Caki2 (cell line): Measurements from ENCODE around the gene BCAS3. TPM values are rescaled to one million over a fixed set of nuclear protein-coding genes. Genes with fewer than 3 reads are reported as not detected.

Experiments
- DNase-seq: peaks from one replicate; pipeline ENCODE4 v3.0.0-alpha.2; 2015; ENCODE audit warnings: low read depth
- in situ Hi-C: cut with HindIII; loops from 2 replicates; pipeline ENCODE4 v1.10.0; 2016; ENCODE audit warnings: low sequenced_read_pairs, low pct_unique_long_range_greater_than_20kb, mixed read lengths
- total RNA-seq: library from RNA; depleted of rRNA; stranded (reverse); fragments of >200 nt; shearing (Covaris generic); gene quantifications from 2 replicates; pipeline ENCODE4 v1.2.3, GENCODE V29; 2014; ENCODE audit warnings: low replicate concordance

BCAS3 gene
- total RNA-seq, 1 experiment from 2014 or later, result 10.3 TPM

DNA sequence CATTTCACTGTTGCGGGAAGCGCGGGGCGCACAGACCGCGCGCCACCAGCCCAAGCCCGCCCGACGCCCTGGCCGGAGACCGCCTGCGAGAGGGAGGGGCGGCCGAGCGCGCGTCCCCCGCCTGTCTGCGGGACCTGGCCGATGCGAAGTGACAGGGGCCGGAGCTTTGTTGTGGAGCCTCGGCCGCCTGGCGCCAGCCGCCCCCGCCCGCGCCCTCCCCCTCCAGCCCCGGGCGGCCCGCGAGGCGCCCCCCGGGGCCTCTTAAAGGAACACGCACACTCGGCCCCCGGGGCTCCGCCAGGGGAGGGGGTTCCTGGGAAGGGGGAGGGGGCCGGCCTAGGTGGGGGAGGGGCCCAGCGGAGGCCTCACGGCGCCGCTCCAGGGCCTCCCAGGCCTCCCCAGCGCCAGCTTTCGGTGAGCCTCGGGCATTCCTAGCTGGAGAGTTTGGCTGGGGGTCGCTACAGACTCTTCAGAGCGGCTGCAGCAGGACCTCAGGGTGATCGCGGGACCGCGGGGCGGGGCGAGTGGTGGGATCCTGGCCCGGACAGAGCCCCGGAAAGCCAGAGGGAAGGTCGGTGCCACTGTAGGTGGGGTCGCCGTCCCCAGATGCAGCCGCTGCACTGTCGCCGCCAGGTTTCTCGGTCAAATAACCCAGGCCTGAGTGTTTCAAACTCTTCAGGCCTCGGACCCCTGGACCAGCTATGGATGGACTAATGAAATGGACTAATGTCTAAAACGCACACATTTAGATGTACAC, 719.6 kb downstream of the BCAS3 start:
- in situ Hi-C loops, result no loop called here
- no peak for DNase-seq

DNA sequence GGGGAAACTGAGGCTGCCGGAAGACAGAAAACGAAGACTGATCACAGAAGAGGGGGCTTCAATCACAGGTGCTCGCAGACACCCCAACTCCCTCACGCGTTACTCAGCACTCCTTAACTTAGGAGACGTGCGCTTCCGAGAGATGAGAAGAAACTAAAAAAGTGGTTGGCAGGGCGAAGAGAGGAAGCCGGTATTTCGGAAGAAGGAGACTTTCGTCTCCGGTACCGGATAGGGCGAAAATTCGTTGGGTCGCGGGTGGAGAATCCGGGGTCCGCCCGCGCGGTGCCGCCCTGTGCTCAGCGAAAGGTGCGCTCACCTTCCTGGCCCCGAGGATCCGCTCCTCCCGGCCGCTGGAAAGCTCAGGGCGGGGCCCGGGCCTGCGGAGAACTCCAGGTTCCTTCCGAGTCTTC, 721.1 kb downstream of the BCAS3 start:
- no peak for DNase-seq
- in situ Hi-C loops, result no loop called here

DNA sequence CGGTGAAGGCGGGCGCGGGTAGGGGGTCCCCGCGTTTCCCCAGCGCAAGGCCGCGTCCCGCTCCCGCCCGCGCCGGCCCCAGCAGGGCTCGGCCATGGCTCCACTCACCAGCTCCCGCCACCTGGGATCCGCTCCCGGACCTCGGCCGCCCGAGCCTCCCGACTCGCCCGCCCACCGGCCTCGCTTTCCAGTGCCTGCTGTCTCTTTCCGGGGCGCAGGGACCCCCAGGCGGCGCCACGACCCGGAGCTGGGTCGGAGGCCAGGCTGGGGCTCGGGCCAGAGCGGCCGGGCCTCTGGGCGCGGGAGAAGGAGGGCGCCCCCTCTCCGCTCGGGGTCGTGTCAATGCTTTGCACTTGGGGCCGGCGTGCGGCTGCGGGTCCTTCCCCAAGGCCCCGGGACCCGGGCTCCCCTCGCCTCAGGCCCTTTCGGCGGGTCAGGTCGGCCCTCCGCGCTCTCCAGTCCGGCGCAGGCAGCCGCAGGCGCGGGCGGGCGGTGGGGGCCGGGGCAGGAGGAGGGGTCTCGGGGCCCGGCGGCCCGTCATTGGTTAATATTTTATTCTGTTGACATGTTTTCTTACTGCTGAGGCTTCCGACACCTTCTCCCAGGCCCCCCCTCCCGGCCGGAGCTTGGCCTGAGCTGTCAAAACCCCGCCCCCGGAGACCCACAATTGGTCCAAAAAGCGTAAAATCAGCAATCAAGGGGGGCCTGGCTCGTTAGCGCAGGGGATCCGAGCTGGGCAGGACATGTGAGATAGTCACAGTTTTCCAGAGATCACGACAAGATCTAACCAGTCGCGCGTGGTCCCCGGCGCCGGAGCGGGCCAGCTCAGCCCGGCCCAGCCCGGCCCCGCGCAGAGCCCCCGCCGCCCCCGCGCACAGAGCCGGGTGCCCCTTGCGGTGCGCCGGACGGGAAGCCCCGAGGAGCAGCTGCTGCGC, 721.7 kb downstream of the BCAS3 start, which contains the start of gene TBX2:
TSS of gene TBX2 (plus strand) at position 713 of the 935 bp plus-strand sequence. CDS start 334 bp downstream, outside the sequence.
- DNase-seq, result peak; percentile 72
- in situ Hi-C loops, result no loop called here

DNA sequence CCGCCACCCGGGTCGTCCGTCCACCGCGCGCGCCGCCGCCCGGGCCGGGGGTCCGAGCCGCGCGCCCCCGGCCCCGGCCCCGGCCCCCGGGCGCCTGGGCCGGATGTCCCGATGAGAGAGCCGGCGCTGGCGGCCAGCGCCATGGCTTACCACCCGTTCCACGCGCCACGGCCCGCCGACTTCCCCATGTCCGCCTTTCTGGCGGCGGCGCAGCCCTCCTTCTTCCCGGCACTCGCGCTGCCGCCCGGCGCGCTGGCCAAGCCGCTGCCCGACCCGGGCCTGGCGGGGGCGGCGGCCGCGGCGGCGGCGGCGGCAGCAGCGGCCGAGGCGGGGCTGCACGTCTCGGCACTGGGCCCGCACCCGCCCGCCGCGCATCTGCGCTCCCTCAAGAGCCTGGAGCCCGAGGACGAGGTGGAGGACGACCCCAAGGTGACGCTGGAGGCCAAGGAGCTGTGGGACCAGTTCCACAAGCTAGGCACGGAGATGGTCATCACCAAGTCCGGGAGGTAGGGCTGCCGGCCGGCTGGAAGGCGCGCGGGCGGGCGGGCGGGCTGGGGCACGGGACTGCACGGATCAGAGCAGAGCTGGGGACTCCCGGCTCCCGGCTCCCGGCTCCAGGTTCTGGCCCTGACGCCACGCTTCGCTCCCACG, 722.5 kb downstream of the BCAS3 start:
- no peak for DNase-seq

DNA sequence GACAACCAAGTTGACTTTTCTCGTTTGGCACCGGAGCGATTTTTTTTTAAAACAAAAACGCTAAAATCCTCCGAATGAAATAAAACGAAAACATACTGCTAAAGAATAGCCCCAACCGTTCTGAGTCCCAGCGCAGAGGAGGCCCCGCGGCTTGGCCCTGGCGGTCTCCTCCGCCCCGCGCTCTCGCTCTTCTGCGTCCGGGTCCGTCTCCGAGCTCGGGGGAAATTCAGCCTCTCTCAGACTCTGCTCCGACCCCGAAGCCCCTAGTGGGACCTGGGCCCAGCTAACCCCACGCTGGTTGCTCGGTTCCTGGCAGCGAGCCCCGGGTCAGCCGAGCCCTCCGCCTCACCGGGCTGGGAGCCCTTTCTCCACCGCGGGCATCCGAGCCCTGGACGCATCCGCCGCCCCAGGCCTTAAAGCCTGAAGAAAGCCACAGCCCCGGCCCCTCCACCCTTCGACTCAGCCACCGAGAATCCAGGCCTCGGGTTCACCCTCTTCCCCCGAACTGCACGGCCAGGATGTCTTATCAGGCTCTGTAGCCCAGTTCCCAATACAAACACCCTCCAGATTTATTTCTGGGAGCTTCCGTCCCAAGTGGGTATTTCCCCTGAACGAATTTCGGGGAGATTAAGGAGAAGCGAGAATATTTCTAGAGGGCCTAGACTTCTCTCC, 723.2 kb downstream of the BCAS3 start:
- DNase-seq, result no peak
- in situ Hi-C loops, result no loop called here

More for the DNA sequence above, 722.5 kb downstream of the BCAS3 start:
- in situ Hi-C loops, result no loop called here

DNA sequence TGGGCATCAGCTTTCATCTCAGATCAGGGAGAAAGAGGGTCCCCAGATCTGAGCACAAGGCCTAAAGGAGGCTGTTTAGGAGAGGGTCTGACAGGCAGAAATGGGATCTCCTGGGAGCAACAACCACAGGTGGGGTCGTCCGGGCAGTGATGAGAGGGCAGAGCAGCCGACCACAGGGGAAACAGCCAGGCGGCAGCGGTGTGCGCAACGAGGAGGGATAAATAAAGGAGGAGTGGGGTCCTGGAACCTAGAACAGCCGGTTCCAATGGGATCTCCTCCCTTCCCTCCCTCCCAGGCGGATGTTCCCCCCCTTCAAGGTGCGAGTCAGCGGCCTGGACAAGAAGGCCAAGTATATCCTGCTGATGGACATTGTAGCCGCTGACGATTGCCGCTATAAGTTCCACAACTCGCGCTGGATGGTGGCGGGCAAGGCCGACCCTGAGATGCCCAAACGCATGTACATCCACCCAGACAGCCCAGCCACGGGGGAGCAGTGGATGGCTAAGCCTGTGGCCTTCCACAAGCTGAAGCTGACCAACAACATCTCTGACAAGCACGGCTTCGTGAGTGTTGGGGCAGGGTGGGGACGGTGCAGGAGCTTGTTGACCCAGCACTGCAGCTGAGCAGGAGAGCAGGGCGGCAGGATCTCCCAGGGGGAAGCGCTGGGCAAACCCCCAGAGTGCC, 723.9 kb downstream of the BCAS3 start:
- DNase-seq, result no peak
- in situ Hi-C loops, result no loop called here

DNA sequence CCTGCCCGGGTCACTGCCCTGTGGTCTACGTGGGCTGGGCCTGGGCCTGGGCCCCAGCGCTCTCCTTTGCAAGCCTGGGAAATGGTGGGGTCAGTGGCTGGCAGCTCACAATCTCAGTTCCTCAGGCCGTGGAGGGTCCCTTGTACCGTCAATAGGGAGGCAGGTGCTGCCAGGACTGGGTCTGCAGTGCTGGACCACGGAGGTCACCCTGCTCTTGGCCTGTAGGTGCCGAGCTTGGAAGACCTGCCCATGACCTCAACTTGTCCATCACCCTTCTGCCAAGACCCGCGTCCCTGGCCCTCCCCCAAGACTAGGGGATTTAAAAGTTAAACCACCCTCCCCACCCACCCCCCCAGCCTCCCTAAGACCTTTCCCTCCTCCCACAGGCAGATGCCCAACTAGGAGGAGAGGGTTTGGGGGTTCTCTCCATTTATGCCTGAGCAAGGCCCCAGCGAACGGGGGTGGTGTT, 724.5 kb downstream of the BCAS3 start:
- in situ Hi-C loops, result no loop called here
- DNase-seq, result no peak

DNA sequence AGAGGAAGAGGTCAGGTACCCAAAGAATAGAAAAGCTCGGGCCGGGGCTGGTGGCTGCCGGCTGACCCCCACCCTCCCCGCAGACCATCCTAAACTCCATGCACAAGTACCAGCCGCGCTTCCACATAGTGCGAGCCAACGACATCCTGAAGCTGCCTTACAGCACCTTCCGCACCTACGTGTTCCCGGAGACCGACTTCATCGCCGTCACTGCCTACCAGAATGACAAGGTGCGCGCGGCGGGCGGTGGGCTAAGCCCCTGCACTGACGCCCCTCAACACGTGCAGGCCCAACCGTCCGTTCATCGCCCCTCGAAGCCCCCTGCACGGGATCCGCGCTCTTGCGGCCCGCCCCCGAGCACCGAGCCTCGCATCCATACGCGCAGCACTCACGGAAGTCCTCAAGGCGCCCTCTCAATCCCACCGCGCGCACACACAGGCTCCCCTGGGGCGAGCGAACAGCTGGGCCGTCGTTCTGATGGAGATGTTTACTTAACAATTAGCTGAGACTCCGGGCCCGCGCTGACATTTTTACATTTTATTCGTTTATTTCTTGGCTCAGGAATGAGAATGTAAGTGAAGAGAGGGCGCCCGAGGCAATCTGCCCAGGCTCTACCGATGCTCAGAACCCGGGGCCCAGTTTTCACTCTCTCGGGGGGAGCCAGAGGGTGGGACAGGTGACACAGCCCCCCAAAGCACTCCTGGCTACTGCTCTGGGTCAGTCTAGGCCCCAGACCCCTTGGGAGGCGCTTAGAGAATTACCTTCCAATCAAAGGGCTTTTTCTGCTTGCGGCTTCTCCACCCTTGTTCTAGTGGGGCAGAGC, 725.5 kb downstream of the BCAS3 start:
- no peak for DNase-seq
- in situ Hi-C loops, result no loop called here

DNA sequence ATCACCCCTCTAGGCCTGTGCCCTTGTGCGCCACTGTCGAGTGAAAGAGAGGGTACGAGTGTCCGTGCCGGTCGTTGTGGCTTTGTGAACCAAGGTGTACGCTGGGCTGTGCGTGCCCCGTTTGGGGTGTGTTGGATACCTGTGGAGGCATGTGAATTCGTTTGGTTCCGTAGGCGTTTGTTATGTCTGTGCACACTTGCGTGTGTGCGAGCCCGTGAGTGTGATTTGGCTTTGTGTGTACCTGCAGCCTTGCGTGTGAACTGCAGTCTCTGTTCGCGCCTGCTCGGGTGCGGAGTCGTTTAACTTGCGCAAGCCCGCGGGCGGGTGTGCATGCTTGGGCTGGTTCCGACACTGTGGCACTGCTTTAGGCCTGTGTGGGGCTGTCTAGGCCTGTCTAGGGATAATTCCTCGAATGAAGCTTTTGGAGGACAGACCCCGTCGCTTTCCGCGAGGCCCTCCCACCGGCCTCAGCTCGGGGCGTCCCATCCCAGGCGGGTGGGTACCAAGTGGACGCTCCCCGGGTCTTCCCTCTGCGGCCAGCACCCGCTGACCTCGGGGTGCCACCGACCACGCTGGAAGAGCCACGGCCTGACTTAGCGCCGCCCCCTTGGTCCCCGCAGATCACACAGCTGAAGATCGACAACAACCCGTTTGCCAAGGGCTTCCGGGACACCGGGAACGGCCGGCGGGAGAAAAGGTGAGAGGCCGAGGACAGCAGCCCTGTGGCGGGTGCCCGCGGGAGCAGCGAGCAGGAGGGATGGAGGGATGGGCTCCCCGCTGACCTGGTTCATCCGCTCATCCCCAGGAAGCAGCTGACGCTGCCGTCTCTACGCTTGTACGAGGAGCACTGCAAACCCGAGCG, 726.4 kb downstream of the BCAS3 start:
- DNase-seq, result no peak
- in situ Hi-C loops, result no loop called here

DNA sequence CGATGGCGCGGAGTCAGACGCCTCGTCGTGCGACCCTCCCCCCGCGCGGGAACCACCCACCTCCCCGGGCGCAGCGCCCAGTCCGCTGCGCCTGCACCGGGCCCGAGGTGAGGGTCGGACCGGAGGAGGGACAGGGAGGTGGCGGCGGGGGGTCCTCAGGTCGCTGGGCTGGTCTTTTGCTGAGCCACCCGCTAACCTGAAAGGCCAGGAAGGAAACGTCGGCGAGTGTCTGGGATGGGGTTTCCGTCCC, 726.9 kb downstream of the BCAS3 start:
- in situ Hi-C loops, result no loop called here
- DNase-seq, result no peak

DNA sequence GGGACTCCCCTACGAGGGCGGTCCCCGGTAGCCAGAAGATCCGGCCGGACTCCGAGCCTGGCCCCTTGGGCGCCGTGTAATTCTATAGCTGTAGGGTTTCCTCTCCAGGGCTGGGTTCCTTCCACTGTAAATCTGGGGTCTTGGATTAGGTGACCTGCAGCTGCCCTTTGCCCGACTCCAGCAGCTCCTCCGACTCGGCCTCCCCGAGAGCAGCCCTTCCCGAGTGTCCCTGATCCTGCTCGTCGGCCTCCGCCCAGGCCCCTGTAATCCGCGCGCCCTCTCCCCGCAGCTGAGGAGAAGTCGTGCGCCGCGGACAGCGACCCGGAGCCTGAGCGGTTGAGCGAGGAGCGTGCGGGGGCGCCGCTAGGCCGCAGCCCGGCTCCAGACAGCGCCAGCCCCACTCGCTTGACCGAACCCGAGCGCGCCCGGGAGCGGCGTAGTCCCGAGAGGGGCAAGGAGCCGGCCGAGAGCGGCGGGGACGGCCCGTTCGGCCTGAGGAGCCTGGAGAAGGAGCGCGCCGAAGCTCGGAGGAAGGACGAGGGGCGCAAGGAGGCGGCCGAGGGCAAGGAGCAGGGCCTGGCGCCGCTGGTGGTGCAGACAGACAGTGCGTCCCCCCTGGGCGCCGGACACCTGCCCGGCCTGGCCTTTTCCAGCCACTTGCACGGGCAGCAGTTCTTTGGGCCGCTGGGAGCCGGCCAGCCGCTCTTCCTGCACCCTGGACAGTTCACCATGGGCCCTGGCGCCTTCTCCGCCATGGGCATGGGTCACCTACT, 727.4 kb downstream of the BCAS3 start:
- in situ Hi-C loops, result no loop called here
- no peak for DNase-seq

DNA sequence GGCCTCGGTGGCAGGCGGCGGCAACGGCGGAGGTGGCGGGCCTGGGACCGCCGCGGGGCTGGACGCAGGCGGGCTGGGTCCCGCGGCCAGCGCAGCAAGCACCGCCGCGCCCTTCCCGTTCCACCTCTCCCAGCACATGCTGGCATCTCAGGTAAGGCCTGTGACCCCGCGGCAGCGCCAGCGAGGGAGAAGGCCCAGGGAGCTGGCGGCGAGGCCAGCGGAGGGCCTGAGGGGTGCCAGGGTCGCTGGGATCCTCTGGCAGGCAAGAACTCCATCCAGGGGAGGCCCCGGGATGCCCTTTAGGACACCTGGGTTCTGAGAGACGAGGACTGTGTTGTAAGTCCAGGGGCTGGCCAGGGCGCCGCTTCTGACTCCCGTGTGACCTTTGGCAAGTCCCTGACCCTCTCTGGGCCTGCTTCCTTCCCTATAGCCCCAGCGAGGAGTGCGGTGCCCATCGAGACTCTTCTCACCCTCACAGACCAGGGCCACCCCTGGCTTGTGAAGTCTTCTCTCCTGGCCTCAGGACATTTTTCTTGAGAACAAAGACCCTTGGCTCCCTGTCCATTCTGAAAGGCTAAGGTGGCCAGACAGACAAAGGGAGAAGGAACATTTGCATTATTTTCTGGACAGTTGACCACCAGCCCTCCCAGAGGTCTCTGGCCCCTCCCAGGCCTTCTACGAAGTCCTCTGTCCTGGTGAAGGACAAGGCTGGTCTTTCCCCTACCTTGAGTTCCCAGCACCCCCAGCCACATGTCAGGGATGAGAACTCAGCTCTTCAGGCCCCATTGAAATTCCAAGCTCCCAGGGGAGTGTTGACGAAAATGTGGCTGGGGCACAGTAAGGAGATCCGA, 728.3 kb downstream of the BCAS3 start:
- in situ Hi-C loops, result no loop called here
- no peak for DNase-seq

DNA sequence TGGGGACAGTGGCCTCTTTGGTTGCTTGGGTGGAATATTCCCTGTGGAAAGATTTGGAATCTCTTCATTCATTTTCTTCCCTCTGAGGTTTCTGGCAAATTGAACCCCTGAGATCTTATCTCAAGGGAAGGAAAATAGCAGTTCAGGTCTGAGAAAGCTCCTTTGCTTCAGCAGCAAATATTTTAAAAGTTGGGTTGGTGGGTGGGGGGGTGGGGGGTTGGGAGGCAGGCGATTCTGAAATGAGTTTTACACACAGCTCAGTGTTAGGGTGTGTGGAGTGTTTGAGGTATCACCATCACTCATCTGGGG, 728.8 kb downstream of the BCAS3 start:
- in situ Hi-C loops, result no loop called here
- no peak for DNase-seq

DNA sequence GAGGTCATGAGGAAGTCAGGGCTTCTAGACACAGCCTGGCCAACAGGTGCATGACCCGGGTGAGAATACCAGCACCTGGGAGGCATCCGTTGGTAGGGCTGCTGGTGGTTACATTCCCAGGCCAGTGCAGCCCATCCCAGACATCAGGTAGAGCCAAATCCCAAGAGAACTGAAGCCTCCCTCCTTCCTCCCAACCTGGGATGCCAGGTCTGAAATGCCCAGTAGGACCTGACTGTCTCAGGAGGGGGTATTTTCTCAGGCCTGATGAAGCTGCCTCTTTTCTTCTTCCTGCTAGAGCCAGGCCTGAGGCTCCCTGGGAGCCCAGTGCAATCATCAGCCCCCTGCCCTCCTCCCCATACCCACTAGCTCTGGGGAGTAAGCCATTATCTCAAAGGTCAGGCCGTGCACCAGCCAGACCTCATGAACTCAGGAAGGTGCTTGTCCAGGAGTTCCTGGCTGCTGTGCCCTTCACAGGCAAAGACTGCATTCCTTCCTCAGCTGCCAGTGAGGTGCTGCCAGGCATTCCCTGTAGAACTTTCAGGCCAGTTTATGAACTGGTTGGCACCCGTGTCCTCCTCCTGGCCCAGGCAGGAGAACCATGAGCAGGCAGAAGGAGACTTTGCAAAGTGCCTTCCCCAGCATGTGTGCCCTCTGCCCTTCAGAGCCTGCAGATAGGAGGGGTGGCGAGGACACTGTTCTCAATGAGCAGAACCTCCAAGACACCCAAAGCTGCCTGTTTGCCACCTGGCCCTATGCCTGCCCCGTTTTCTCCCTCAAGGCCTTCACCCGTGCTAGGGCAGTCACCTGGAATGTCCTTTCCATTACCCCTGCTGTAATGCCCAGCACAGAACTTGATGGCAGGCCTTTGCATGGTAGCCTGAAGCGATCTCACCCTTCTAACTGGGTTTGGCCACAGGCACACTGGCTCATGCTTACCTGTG, 729.6 kb downstream of the BCAS3 start:
- DNase-seq, result no peak
- in situ Hi-C loops, result no loop called here
